ENCODE measurements around the gene ADAM15. TPM values are rescaled to one million over a fixed set of nuclear protein-coding genes. Genes with fewer than 3 reads are reported as not detected.

Gene ADAM15
- total RNA-seq, 1 experiment from 2014 or later: 187 TPM

- H3K79me2 ChIP-seq (ENCODE audit: low read depth): no peaks in the 10 kb centered on the region
- H3K4me2 ChIP-seq: no peak overlapping the region
- H3K27me3 ChIP-seq (ENCODE audit: insufficient read depth, low read depth): no peaks in the 10 kb centered on the region
- no peaks in the 10 kb centered on the region for H3K4me1 ChIP-seq (replicated peaks; ENCODE audit: insufficient read depth)
- no peaks in the 10 kb centered on the region; the same call in 1 of the 2 replicates for H4K20me1 ChIP-seq (ENCODE audit: insufficient read depth)
- no TSS peak for BruUV-seq (replicated peaks)
- H3K36me3 ChIP-seq (ENCODE audit: low read depth): no peaks in the 10 kb centered on the region
- CTCF ChIA-PET: no interaction called here
- H2AFZ ChIP-seq: no peak overlapping the region
- 0 out of 2 replicates have a peak, but pooled peaks cover 7% of the 10 kb centered on the region for H3F3A ChIP-seq (ENCODE audit: insufficient read depth, low read depth)
- POLR2A ChIA-PET (ENCODE audit: unreplicated experiment): no interaction called here
- intact Hi-C loops (cut with micrococcal nuclease; ENCODE audit: unreplicated experiment): no loop called here
- no peaks in the 10 kb centered on the region for H3K9me2 ChIP-seq (ENCODE audit: insufficient read depth)
- no peak overlapping the region for H3K27ac ChIP-seq
- H3K9me3 ChIP-seq (ENCODE audit: insufficient read depth, low read depth): no peaks in the 10 kb centered on the region
- H3K4me3 ChIP-seq: no peak overlapping the region
- no peak for TF ChIP-seq CTCF (conservative IDR thresholded peaks at IDR 0.05)
- no peak for TF ChIP-seq EZH2 (IDR thresholded peaks at IDR 0.05; ENCODE audit: low read depth)
- no peak for DNase-seq
Measured at GRCh38 chr1:155103325-155103724, 52.2 kb downstream of the ADAM15 start.

- BruUV-seq (replicated peaks): no TSS peak
Measured at GRCh38 chr1:155104605-155105534, 53.8 kb downstream of the ADAM15 start.

GRCh38 chr1:155105604-155106011 is 54.5 kb downstream of the ADAM15 start:
- H4K20me1 ChIP-seq (ENCODE audit: insufficient read depth): no peaks in the 10 kb centered on the region; the same call in 1 of the 2 replicates
- H3K4me2 ChIP-seq: no peak overlapping the region
- no peaks in the 10 kb centered on the region for H3K9me2 ChIP-seq (ENCODE audit: insufficient read depth)
- DNase-seq: no peak
- no peaks in the 10 kb centered on the region for H3K9me3 ChIP-seq (ENCODE audit: insufficient read depth, low read depth)
- ChIA-PET POLR2A (ENCODE audit: unreplicated experiment) (no interaction called here), CTCF (no interaction called here)
- no peak for TF ChIP-seq CTCF (conservative IDR thresholded peaks at IDR 0.05)
- no peak for TF ChIP-seq EZH2 (IDR thresholded peaks at IDR 0.05; ENCODE audit: low read depth)
- no peaks in the 10 kb centered on the region for H3K79me2 ChIP-seq (ENCODE audit: low read depth)
- H2AFZ ChIP-seq: no peak overlapping the region
- intact Hi-C loops (cut with micrococcal nuclease; ENCODE audit: unreplicated experiment): no loop called here
- H3K4me3 ChIP-seq: no peak overlapping the region
- BruUV-seq (replicated peaks): no TSS peak
- no peaks in the 10 kb centered on the region for H3K4me1 ChIP-seq (replicated peaks; ENCODE audit: insufficient read depth)
- no peaks in the 10 kb centered on the region for H3K36me3 ChIP-seq (ENCODE audit: low read depth)
- H3F3A ChIP-seq (ENCODE audit: insufficient read depth, low read depth): 0 out of 2 replicates have a peak, but pooled peaks cover 4% of the 10 kb centered on the region
- no peaks in the 10 kb centered on the region for H3K27me3 ChIP-seq (ENCODE audit: insufficient read depth, low read depth)
- H3K27ac ChIP-seq: no peak overlapping the region

More at GRCh38 chr1:155104605-155105534, 53.8 kb downstream of the ADAM15 start:
- TF ChIP-seq EZH2 (IDR thresholded peaks at IDR 0.05; ENCODE audit: low read depth): no peak
- no peak for TF ChIP-seq CTCF (conservative IDR thresholded peaks at IDR 0.05)
- no peaks in the 10 kb centered on the region for H3K79me2 ChIP-seq (ENCODE audit: low read depth)
- H3K9me3 ChIP-seq (ENCODE audit: insufficient read depth, low read depth): no peaks in the 10 kb centered on the region
- H3K4me2 ChIP-seq: no peak overlapping the region
- H3K9me2 ChIP-seq (ENCODE audit: insufficient read depth): no peaks in the 10 kb centered on the region
- intact Hi-C loops (cut with micrococcal nuclease; ENCODE audit: unreplicated experiment): no loop called here
- no peak for DNase-seq
- H2AFZ ChIP-seq: no peak overlapping the region
- no peaks in the 10 kb centered on the region for H3K27me3 ChIP-seq (ENCODE audit: insufficient read depth, low read depth)
- H3K36me3 ChIP-seq (ENCODE audit: low read depth): no peaks in the 10 kb centered on the region
- 0 out of 2 replicates have a peak, but pooled peaks cover 7% of the 10 kb centered on the region for H3F3A ChIP-seq (ENCODE audit: insufficient read depth, low read depth)
- H3K27ac ChIP-seq: no peak overlapping the region
- H3K4me3 ChIP-seq: no peak overlapping the region
- H4K20me1 ChIP-seq (ENCODE audit: insufficient read depth): no peaks in the 10 kb centered on the region; the same call in 1 of the 2 replicates
- ChIA-PET CTCF (no interaction called here), POLR2A (ENCODE audit: unreplicated experiment) (no interaction called here)
- H3K4me1 ChIP-seq (replicated peaks; ENCODE audit: insufficient read depth): no peaks in the 10 kb centered on the region

All from PC-9 (cell line).